ENCODE measurements around the gene DZIP3.
"Not testable (repeated sequence)": the region's sequence is repeated elsewhere in the genome, so short reads cannot be mapped to it uniquely, and the experiment has no call there.

The DZIP3 gene

DNA sequence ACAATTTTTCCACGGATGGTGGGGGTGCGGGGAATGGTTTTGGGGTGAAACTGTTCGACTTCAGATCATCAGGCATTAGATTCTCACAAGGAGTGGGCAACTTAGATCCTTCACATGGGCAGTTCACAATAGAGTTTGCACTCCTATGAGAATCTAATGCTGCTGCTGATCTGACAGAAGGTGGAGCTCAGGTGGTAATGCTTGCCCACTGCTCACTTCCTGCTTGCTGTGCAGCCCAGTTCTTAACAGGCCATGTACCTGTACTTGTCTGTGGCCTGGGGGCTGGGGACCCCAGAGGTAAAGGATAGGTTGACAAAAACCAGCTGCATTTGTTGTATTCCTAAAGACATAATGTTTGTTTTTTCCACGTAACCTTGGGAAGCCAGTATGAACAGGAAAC, 16.0 kb downstream of the DZIP3 start:
- DNase-seq (ENCODE audit: low read depth): no peak
- TF ChIP-seq, protein P1, sequence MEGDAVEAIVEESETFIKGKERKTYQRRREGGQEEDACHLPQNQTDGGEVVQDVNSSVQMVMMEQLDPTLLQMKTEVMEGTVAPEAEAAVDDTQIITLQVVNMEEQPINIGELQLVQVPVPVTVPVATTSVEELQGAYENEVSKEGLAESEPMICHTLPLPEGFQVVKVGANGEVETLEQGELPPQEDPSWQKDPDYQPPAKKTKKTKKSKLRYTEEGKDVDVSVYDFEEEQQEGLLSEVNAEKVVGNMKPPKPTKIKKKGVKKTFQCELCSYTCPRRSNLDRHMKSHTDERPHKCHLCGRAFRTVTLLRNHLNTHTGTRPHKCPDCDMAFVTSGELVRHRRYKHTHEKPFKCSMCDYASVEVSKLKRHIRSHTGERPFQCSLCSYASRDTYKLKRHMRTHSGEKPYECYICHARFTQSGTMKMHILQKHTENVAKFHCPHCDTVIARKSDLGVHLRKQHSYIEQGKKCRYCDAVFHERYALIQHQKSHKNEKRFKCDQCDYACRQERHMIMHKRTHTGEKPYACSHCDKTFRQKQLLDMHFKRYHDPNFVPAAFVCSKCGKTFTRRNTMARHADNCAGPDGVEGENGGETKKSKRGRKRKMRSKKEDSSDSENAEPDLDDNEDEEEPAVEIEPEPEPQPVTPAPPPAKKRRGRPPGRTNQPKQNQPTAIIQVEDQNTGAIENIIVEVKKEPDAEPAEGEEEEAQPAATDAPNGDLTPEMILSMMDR (IDR thresholded peaks at IDR 0.05; ENCODE audit: low read length, missing control alignments): no peak
- H3K4me3 ChIP-seq (replicated peaks; ENCODE audit: low read depth, low read length): no peak overlapping the region

DNA sequence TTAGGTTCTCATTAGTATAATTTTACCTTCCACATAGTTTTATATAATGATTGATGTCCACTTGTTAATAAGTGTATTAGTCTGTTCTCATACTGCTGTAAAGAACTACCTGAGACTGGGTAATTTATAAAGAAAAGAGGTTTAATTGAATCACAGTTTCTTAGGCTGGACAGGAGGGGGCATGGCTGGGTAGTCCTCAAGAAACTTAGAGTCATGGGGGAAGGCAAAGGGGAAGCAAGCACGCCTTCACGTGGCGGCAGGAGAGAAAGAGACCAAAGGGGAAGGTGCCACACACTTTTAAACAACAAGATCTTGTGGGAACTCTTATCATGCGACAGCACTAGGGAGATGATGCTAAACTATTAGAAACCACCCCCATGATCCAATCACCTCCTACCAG, 19.2 kb downstream of the DZIP3 start:
- no peak overlapping the region for H3K4me3 ChIP-seq (replicated peaks; ENCODE audit: low read depth, low read length)
- TF ChIP-seq, protein P1 (IDR thresholded peaks at IDR 0.05; ENCODE audit: low read length, missing control alignments): no peak
- DNase-seq (ENCODE audit: low read depth): no peak

DNA sequence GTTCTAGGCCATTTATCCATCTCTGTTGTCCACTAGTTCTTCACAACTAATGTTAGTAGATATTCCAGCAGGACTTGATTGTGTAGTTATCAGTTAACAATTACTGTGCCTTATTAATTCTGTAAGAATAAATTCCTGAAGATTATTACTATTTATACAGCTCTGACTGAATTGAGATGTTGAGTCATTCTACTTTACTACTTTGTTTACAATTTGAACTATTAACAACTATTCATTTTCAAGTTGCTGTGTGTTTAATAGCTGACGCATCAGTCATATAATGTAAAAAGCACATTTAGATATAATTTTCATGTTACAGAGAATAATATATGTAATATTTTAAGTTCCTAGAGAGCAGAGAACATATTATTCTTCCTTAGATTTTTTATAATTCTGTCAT, 21.1 kb downstream of the DZIP3 start:
- no peak overlapping the region for H3K4me3 ChIP-seq (replicated peaks; ENCODE audit: low read depth, low read length)
- no peak for DNase-seq (ENCODE audit: low read depth)
- TF ChIP-seq, protein P1 (IDR thresholded peaks at IDR 0.05; ENCODE audit: low read length, missing control alignments): no peak

DNA sequence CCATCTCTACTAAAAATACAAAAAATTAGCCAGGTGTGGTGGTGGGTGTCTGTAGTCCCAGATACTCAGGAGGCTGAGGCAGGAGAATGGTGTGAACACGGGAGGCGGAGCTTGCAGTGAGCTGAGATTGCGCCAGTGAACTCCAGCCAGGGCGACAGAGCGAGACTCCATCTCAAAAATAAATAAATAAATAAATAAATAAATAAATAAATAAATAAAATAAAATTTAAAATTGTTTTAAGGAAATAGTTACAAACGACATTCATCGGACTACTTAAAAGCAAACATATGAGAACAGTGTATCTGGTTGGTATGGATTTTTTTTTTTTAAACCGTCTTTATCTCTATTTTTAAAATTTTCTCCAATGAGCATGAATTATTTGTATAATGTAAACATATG, 26.6 kb downstream of the DZIP3 start:
- DNase-seq (ENCODE audit: low read depth); H3K4me3 ChIP-seq (replicated peaks; ENCODE audit: low read depth, low read length): not testable (repeated sequence)

DNA sequence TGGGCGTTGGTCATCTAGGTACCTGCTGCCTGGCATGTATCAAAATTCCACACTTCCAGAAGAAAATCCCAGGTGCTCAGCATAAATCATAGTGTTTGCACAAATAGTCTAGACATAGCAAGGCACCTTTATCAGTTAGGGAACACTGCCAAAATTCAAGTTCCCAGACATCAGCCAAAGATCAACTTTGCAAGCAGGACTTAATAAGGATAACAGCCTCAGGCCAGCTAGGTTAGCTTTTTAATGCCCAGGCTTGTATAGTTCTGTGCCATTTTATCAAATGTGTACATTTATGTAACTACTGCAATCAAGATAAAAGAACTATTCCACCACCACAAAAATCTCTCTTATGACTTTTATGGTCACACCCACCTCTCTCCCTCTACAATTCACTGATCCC, 30.7 kb downstream of the DZIP3 start:
- no peak overlapping the region for H3K4me3 ChIP-seq (replicated peaks; ENCODE audit: low read depth, low read length)
- TF ChIP-seq, protein P1 (IDR thresholded peaks at IDR 0.05; ENCODE audit: low read length, missing control alignments): no peak
- DNase-seq (ENCODE audit: low read depth): no peak

DNA sequence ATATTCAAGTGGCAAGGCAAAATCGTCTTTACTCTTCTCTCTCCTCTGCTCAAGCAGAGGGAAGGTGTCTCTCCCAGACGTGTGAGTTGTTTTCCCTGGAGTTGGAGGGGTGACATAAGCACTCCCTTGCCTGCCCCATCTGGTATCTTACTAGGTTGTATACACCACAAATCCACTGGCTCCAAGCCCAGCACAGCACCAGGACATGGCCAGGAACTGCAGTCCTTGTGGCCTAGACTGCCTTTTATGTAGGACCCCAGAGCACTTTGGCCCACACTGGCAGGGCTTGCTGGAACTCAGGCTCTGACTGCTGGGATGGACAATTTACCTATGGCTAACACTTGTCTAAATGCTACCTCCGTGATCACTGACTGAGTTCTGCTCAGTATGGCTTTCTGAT, 34.0 kb downstream of the DZIP3 start:
- TF ChIP-seq, protein P1 (IDR thresholded peaks at IDR 0.05; ENCODE audit: low read length, missing control alignments): no peak
- no peak for DNase-seq (ENCODE audit: low read depth)
- no peak overlapping the region for H3K4me3 ChIP-seq (replicated peaks; ENCODE audit: low read depth, low read length)

DNA sequence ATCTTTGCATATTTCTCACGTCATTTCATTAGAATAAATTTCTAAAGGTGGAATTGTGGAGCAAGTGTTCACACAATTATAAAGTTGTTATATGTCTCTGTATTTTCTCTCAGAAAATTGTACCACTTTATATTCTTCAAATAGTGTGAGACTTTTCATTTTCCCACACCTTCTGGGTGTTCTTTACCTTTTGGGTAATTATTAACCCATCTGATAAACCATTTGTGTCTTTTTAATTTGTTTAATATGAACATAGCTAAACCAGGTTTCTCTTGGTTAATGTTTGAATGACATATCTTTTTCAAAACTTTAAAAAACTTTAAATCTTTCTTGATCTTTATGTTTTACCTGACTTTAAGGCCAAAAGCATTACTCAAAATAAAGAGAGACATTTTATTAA, 40.5 kb downstream of the DZIP3 start:
- TF ChIP-seq, protein P1 (IDR thresholded peaks at IDR 0.05; ENCODE audit: low read length, missing control alignments): no peak
- no peak for DNase-seq (ENCODE audit: low read depth)
- H3K4me3 ChIP-seq (replicated peaks; ENCODE audit: low read depth, low read length): no peak overlapping the region

DNA sequence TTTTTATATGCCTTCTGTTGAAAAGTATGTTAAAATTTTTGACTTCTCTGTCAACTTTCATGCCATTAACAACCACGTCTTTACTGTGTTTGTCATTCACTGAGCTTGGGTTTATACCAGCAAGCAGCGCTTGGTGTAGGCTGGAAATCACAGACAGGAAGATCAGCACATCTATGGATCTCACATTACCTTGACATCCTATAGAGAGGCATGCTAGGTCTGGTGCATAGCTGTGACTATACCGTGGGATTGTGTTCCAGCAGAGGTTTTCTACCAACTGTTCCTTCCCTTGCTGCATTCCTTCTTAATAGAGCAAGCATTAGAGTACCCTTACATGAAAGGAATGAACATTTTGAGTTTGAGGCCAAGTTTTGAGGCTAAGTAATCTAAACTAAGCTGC, 53.0 kb downstream of the DZIP3 start:
- TF ChIP-seq, protein P1 (IDR thresholded peaks at IDR 0.05; ENCODE audit: low read length, missing control alignments): no peak
- H3K4me3 ChIP-seq (replicated peaks; ENCODE audit: low read depth, low read length): no peak overlapping the region
- no peak for DNase-seq (ENCODE audit: low read depth)
